HepG2 (cell line): ENCODE data around the gene SLC2A4.

Experiments
- CBFB ChIP-seq: sonication (generic); formaldehyde crosslinking; IDR thresholded peaks from 2 replicates; pipeline ENCODE4 v1.4.0; 2020; ENCODE audit warnings: missing genetic modification reagents
- CEBPB ChIP-seq: IDR thresholded peaks from 2 replicates; pipeline ENCODE4 v1.6.1; 2011; ENCODE audit warnings: low read depth, low read length, improper control_type of control experiment, borderline replicate concordance
- SNAPC2 ChIP-seq: sonication (generic); formaldehyde crosslinking; IDR thresholded peaks from 2 replicates; pipeline ENCODE4 v1.8.1; 2022; ENCODE audit warnings: mild to moderate bottlenecking, missing genetic modification reagents
- SUZ12 ChIP-seq: fragments of 150-350 bp; IDR thresholded peaks from 2 replicates; pipeline ENCODE4 v1.6.1; 2014; ENCODE audit warnings: low read depth, low read length
- TP53 ChIP-seq: sonication (generic); formaldehyde crosslinking; conservative IDR thresholded peaks from 2 replicates; pipeline ENCODE4 v1.4.0; 2020; ENCODE audit warnings: missing genetic modification reagents
- TF ChIP-seq, protein P1 (sequence below): sonication (generic); formaldehyde crosslinking; IDR thresholded peaks from 2 replicates; pipeline ENCODE4 v1.5.0; 2020; ENCODE audit warnings: mild to moderate bottlenecking, missing genetic modification reagents, moderate library complexity

- no peak for TF ChIP-seq CEBPB
- TF ChIP-seq, protein P1, sequence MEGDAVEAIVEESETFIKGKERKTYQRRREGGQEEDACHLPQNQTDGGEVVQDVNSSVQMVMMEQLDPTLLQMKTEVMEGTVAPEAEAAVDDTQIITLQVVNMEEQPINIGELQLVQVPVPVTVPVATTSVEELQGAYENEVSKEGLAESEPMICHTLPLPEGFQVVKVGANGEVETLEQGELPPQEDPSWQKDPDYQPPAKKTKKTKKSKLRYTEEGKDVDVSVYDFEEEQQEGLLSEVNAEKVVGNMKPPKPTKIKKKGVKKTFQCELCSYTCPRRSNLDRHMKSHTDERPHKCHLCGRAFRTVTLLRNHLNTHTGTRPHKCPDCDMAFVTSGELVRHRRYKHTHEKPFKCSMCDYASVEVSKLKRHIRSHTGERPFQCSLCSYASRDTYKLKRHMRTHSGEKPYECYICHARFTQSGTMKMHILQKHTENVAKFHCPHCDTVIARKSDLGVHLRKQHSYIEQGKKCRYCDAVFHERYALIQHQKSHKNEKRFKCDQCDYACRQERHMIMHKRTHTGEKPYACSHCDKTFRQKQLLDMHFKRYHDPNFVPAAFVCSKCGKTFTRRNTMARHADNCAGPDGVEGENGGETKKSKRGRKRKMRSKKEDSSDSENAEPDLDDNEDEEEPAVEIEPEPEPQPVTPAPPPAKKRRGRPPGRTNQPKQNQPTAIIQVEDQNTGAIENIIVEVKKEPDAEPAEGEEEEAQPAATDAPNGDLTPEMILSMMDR (CRISPR knock-in tag): no peak
- TF ChIP-seq TP53 (CRISPR knock-in tag): no peak
- no peak for TF ChIP-seq SNAPC2
- no peak for TF ChIP-seq CBFB (CRISPR knock-in tag)
- TF ChIP-seq SUZ12: no peak
Measured at GRCh38 chr17:7233701-7234082, 47.8 kb upstream of the SLC2A4 start.
